ENCODE measurements around the gene SLA2. TPM values are rescaled to one million over a fixed set of nuclear protein-coding genes. Genes with fewer than 3 reads are reported as not detected.
"Not testable (repeated sequence)": the region's sequence is repeated elsewhere in the genome, so short reads cannot be mapped to it uniquely, and the experiment has no call there.

SLA2 gene
- total RNA-seq, 4 donors from 2014 or later: 0.13 to 0.50 (median 0.28) TPM

DNA sequence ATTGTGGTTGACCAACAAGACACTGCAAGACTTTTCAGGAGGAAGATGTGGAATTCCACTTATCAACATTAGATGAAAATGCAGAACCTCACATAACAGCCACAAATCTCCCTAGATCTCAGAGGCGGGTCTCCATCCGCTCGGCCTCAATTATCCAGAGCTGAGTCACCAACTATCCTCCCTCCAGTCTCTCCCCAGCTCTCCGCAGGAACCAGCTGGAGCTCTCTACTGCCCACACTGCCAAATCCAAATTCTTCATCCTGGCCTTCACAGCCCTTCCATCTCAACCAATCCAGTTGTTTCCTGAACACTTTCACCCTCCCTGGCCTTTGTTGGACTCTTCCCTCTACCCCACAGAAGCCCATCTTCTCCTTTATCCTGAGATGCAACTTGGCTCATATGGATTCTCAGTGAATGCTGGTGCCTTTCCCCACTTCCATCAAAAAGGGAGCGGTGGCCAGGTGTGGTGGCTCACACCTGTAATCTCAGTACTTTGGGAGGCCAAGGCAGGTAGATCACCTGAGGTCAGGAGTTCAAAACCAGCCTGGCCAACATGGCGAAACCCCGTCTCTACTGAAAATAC is 76.1 kb downstream of the SLA2 start:
- 84 to 94% methylated on average over 7 of the region's 7 CpGs for WGBS, 2 donors
- peaks cover 14 to 16% of the 10 kb centered on the region in 2 donors for H3K4me1 ChIP-seq
- intact Hi-C loops (cut with DNase I): no loop called here
- TF ChIP-seq POLR2A (IDR thresholded peaks at IDR 0.05): no peak
- TF ChIP-seq, protein P1, sequence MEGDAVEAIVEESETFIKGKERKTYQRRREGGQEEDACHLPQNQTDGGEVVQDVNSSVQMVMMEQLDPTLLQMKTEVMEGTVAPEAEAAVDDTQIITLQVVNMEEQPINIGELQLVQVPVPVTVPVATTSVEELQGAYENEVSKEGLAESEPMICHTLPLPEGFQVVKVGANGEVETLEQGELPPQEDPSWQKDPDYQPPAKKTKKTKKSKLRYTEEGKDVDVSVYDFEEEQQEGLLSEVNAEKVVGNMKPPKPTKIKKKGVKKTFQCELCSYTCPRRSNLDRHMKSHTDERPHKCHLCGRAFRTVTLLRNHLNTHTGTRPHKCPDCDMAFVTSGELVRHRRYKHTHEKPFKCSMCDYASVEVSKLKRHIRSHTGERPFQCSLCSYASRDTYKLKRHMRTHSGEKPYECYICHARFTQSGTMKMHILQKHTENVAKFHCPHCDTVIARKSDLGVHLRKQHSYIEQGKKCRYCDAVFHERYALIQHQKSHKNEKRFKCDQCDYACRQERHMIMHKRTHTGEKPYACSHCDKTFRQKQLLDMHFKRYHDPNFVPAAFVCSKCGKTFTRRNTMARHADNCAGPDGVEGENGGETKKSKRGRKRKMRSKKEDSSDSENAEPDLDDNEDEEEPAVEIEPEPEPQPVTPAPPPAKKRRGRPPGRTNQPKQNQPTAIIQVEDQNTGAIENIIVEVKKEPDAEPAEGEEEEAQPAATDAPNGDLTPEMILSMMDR (IDR thresholded peaks at IDR 0.05): no peak
- no peaks in the 10 kb centered on the region for H3K36me3 ChIP-seq
- no peak for DNase-seq
- H3K9me3 ChIP-seq: no peaks in the 10 kb centered on the region
- H3K27ac ChIP-seq: no peak overlapping the region
- H3K4me3 ChIP-seq (replicated peaks in 1 of 3): no peak overlapping the region
- no peaks in the 10 kb centered on the region for H3K27me3 ChIP-seq

DNA sequence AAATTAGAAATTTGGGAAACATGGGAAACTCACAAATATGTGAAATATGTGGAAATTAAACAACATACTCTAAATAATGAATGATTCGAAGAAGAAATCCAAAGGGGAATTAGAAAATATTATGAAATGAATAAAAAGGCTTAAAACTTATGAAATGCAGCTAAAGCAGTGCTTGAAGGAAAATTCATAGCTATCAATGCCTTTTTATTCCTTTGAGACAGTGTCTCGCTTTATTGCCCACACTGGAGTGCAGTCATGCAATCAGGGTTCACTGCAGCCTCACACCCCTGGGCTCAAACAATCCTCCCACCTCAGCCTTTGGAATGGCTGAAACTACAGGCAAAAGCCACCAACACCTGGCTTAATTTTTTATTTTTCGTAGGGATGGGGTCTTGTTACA is 80.5 kb downstream of the SLA2 start:
- WGBS, 2 donors: 94 to 96% methylated on average over 3 of the region's 3 CpGs
- no peak overlapping the region for H3K27ac ChIP-seq
- H3K36me3 ChIP-seq: no peaks in the 10 kb centered on the region
- intact Hi-C loops (cut with DNase I): no loop called here
- no peak for DNase-seq
- TF ChIP-seq, protein P1 (IDR thresholded peaks at IDR 0.05): no peak
- TF ChIP-seq POLR2A (IDR thresholded peaks at IDR 0.05): no peak
- H3K4me3 ChIP-seq (replicated peaks in 1 of 3): no peak overlapping the region
- H3K27me3 ChIP-seq: no peaks in the 10 kb centered on the region
- H3K9me3 ChIP-seq: no peaks in the 10 kb centered on the region
- peaks cover 0 to 4% of the 10 kb centered on the region in 2 donors for H3K4me1 ChIP-seq

DNA sequence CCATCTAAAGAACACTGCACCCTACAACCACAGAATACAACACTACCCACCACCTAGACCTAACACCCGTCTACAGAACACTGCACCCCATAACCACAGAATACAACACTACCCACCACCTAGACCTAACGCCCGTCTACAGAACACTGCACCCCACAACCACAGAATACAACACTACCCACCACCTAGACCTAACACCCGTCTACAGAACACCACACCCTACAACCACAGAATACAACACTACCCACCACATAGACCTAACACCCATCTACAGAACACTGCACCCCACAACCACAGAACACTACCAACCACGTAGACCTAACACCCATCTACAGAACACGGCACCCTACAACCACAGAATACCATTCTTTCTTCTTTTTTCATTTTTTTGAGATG is 81.3 kb downstream of the SLA2 start:
- DNase-seq; H3K4me1 ChIP-seq; H3K27me3 ChIP-seq; H3K9me3 ChIP-seq; H3K27ac ChIP-seq; intact Hi-C loops (cut with DNase I); H3K36me3 ChIP-seq; H3K4me3 ChIP-seq (replicated peaks in 1 of 3): not testable (repeated sequence)
- WGBS, 2 donors: 86 to 93% methylated on average over 6 of the region's 6 CpGs

DNA sequence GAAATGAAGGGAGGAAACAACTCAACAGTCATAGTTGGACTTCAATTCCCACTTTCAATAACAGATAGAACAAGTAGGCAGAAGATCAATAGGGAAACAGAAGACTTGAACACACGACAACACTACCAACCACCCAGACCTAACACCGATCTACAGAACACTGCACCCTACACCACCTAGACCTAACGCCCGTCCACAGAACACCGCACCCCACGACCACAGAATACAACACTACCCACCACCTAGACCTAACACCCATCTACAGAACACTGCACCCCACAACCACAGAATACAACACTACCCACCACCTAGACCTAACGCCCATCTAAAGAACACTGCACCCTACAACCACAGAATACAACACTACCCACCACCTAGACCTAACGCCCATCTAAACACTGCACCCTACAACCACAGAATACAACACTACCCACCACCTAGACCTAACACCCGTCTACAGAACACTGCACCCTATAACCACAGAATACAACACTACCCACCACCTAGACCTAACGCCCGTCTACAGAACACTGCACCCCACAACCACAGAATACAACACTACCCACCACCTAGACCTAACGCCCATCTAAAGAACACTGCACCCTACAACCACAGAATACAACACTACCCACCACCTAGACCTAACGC is 81.8 kb downstream of the SLA2 start:
- H3K4me1 ChIP-seq; H3K27me3 ChIP-seq; H3K27ac ChIP-seq; H3K9me3 ChIP-seq; intact Hi-C loops (cut with DNase I); H3K36me3 ChIP-seq; DNase-seq; H3K4me3 ChIP-seq (replicated peaks in 1 of 3): not testable (repeated sequence)
- WGBS, 2 donors: 88 to 95% methylated on average over 13 of the region's 13 CpGs

DNA sequence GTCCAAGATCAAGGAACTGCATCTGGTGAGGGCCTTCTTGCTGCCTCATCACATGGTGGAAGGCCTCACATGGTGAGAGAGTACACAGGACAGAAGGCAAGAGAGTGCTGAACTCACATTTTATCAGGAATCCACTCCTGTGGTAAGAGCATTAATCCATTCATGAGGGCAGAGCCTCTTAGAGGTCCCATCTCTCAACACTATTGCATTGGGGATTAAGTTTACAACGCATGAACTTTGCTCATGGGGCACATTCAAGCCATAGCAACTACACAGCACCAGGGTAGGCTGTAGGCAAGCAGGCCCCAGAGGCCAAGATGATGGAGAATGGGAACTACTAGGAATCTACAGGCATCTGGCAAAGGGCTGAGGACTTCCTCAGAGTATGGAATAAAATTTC is 82.6 kb downstream of the SLA2 start:
- H3K9me3 ChIP-seq: no peaks in the 10 kb centered on the region
- DNase-seq: no peak
- H3K36me3 ChIP-seq: no peaks in the 10 kb centered on the region
- H3K27ac ChIP-seq: no peak overlapping the region
- H3K27me3 ChIP-seq: no peaks in the 10 kb centered on the region
- intact Hi-C loops (cut with DNase I): no loop called here
- no peak overlapping the region for H3K4me3 ChIP-seq (replicated peaks in 1 of 3)
- TF ChIP-seq, protein P1 (IDR thresholded peaks at IDR 0.05): no peak
- TF ChIP-seq POLR2A (IDR thresholded peaks at IDR 0.05): no peak
- WGBS, 2 donors: 94 to 100% methylated on average over 1 of the region's 1 CpG
- H3K4me1 ChIP-seq: peaks cover 0 to 4% of the 10 kb centered on the region in 2 donors

DNA sequence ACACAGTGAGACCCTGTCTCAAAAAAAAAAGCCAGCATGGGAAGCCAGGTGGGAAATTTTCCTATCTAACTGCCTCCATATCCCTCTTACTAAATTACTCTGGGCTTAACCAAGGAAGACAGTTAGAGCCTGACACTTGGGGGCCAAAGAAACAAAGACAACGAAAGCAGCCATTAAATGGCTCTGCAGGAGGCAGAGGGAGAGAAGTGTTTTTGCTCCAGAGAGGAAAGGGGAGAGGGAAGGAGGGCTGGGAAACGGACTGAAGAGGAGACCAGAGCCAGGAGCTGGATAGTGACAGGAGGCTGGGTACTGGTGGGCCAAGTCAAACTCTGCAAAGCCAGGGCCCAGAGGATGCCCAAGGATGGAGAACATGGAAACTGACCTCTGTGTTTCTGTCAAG is 83.3 kb downstream of the SLA2 start:
- no peak for DNase-seq
- H3K27me3 ChIP-seq: no peaks in the 10 kb centered on the region
- H3K36me3 ChIP-seq: no peaks in the 10 kb centered on the region
- intact Hi-C loops (cut with DNase I): no loop called here
- TF ChIP-seq POLR2A (IDR thresholded peaks at IDR 0.05): no peak
- TF ChIP-seq, protein P1 (IDR thresholded peaks at IDR 0.05): no peak
- H3K4me1 ChIP-seq: peaks cover 0 to 4% of the 10 kb centered on the region in 2 donors
- H3K9me3 ChIP-seq: no peaks in the 10 kb centered on the region
- 72 to 77% methylated on average over 2 of the region's 2 CpGs for WGBS, 2 donors
- H3K4me3 ChIP-seq (replicated peaks in 1 of 3): no peak overlapping the region
- H3K27ac ChIP-seq: no peak overlapping the region
